Activated CD8-positive, alpha-beta T cell treated with anti-CD3 and anti-CD28 coated beads for 36 hours (primary cell): ENCODE measurements around the gene CFAP299. TPM values are rescaled to one million over a fixed set of nuclear protein-coding genes. Genes with fewer than 3 reads are reported as not detected.

Experiments used
- ATAC-seq: fragments of 200-7000 bp; cut with Tn5 transposase; one replicate; pipeline ENCODE4 v1.10.0; 2021; ENCODE audit warnings: mild to moderate bottlenecking, moderate library complexity
- CTCF ChIA-PET: fragments of 350-600 bp; sonication (Branson Sonifier 250); formaldehyde crosslinking; loops from one replicate; lab custom pipeline; 2021; ENCODE audit warnings: antibody characterized with exemption; lab: Charles Lee
- POLR2A ChIA-PET: fragments of 350-600 bp; sonication (Branson Sonifier 250); formaldehyde crosslinking; loops from one replicate; lab custom pipeline; 2021; ENCODE audit warnings: antibody characterized with exemption; lab: Charles Lee
- DNase-seq: peaks from one replicate; pipeline ENCODE4 v3.0.0-alpha.2; 2020
- H3K27ac Mint-ChIP-seq: one replicate; pipeline ENCODE4 v1.8.0; 2021; ENCODE audit warnings: mild to moderate bottlenecking, mixed read lengths
- H3K27me3 Mint-ChIP-seq: one replicate; pipeline ENCODE4 v1.8.0; 2021; ENCODE audit warnings: mixed read lengths
- H3K36me3 Mint-ChIP-seq: one replicate; pipeline ENCODE4 v1.8.0; 2021; ENCODE audit warnings: low read depth, mixed read lengths
- H3K4me1 Mint-ChIP-seq: one replicate; pipeline ENCODE4 v1.8.0; 2021; ENCODE audit warnings: low read depth, mixed read lengths
- H3K4me3 Mint-ChIP-seq: one replicate; pipeline ENCODE4 v1.8.0; 2021; ENCODE audit warnings: mild to moderate bottlenecking, moderate library complexity, mixed read lengths
- H3K9me3 Mint-ChIP-seq: one replicate; pipeline ENCODE4 v1.8.0; 2021; ENCODE audit warnings: mixed read lengths
- CTCF ChIP-seq: fragments of 200-600 bp; IDR thresholded peaks from one replicate; pipeline ENCODE4 v1.8.0; 2022; ENCODE audit warnings: antibody characterized with exemption, mild to moderate bottlenecking
- intact Hi-C: fragments of 100-400 bp; cut with micrococcal nuclease; formaldehyde crosslinking; loops from one replicate; pipeline ENCODE4 v1.10.0; 2022
- total RNA-seq, 2 experiments: library from RNA; stranded (reverse); gene quantifications; one replicate each; pipeline ENCODE4 v1.2.3, GENCODE V29; 2021

CFAP299 gene
- total RNA-seq, 2 experiments from 2014 or later: not detected

- Mint-ChIP-seq H3K36me3 (peaks cover 1% of the 10 kb centered on the region), H3K27me3 (no peaks in the 10 kb centered on the region), H3K4me3 (no peak overlapping the region), H3K27ac (no peak overlapping the region), H3K4me1 (peaks cover 2% of the 10 kb centered on the region), H3K9me3 (peaks cover 11% of the 10 kb centered on the region)
- CTCF ChIA-PET: interaction anchor here (0.9 to 1.1 kb wide), 3 partner anchors 622 to 686 kb away, joined by 3 to 4 read pairs (median 4); no protein-coding TSS in a partner anchor
- ATAC-seq: no peak
- no peak for DNase-seq
- no peak for TF ChIP-seq CTCF
- POLR2A ChIA-PET: no interaction called here
- intact Hi-C loops: loop anchor here (2.0 kb wide), 1 partner anchor 623 kb away; no protein-coding TSS in a partner anchor
Measured at GRCh38 chr4:80367737-80368136, 32.2 kb downstream of the CFAP299 start.

GRCh38 chr4:80370635-80371034 lies 35.1 kb downstream of the CFAP299 start:
- intact Hi-C loops: no loop called here
- ATAC-seq (no peak), DNase-seq (no peak)
- TF ChIP-seq CTCF: no peak
- no peak overlapping the region for H3K27ac Mint-ChIP-seq
- peaks cover 11% of the 10 kb centered on the region for H3K9me3 Mint-ChIP-seq
- H3K4me1 Mint-ChIP-seq: peaks cover 2% of the 10 kb centered on the region
- ChIA-PET POLR2A (no interaction called here), CTCF (no interaction called here)
- no peak overlapping the region for H3K4me3 Mint-ChIP-seq
- H3K27me3 Mint-ChIP-seq: no peaks in the 10 kb centered on the region
- H3K36me3 Mint-ChIP-seq: peaks cover 1% of the 10 kb centered on the region

- Mint-ChIP-seq H3K4me3 (no peak overlapping the region), H3K4me1 (peaks cover 1% of the 10 kb centered on the region), H3K9me3 (peaks cover 12% of the 10 kb centered on the region), H3K27ac (no peak overlapping the region), H3K36me3 (peaks cover 1% of the 10 kb centered on the region), H3K27me3 (no peaks in the 10 kb centered on the region)
- DNase-seq (no peak), ATAC-seq (no peak)
- CTCF ChIA-PET: no interaction called here
- intact Hi-C loops: no loop called here
- TF ChIP-seq CTCF: no peak
- POLR2A ChIA-PET: no interaction called here
Measured at GRCh38 chr4:80371046-80371445, 35.5 kb downstream of the CFAP299 start.

- Mint-ChIP-seq H3K9me3 (peaks cover 12% of the 10 kb centered on the region), H3K4me1 (no peaks in the 10 kb centered on the region), H3K4me3 (no peak overlapping the region), H3K27me3 (no peaks in the 10 kb centered on the region), H3K27ac (no peak overlapping the region), H3K36me3 (peaks cover 1% of the 10 kb centered on the region)
- no peak for TF ChIP-seq CTCF
- ChIA-PET CTCF (no interaction called here), POLR2A (interaction anchor here (0.7 kb wide), 1 partner anchor 405 kb away, joined by 3 read pairs; no protein-coding TSS in a partner anchor)
- no peak for ATAC-seq
- no peak for DNase-seq
- intact Hi-C loops: no loop called here
Measured at GRCh38 chr4:80374180-80374579, 38.6 kb downstream of the CFAP299 start.

GRCh38 chr4:80382090-80382832 lies 46.7 kb downstream of the CFAP299 start:
- CTCF ChIA-PET: no interaction called here
- intact Hi-C loops: no loop called here
- no peaks in the 10 kb centered on the region for H3K9me3 Mint-ChIP-seq
- no peaks in the 10 kb centered on the region for H3K27me3 Mint-ChIP-seq
- POLR2A ChIA-PET: no interaction called here
- H3K4me1 Mint-ChIP-seq: no peaks in the 10 kb centered on the region
- no peak overlapping the region for H3K27ac Mint-ChIP-seq
- TF ChIP-seq CTCF: no peak
- no peak overlapping the region for H3K4me3 Mint-ChIP-seq
- DNase-seq (no peak), ATAC-seq (no peak)
- no peaks in the 10 kb centered on the region for H3K36me3 Mint-ChIP-seq
